GM23338 (cell line): ENCODE results near the gene NPEPL1. TPM values are rescaled to one million over a fixed set of nuclear protein-coding genes. Genes with fewer than 3 reads are reported as not detected.
"Not testable (repeated sequence)": the region's sequence is repeated elsewhere in the genome, so short reads cannot be mapped to it uniquely, and the experiment has no call there.

Experiments
- ATAC-seq: fragments of 200-7000 bp; cut with Tn5 transposase; 3 replicates; pipeline ENCODE4 v1.9.1; 2020
- DNase-seq: peaks from one replicate; pipeline ENCODE4 v3.0.0-alpha.2; 2015; ENCODE audit warnings: low spot score
- H2AFZ ChIP-seq: fragments of 200-600 bp; sonication (generic); 2 replicates; pipeline ENCODE4 v1.8.0; 2016; ENCODE audit warnings: antibody characterized with exemption, mild to moderate bottlenecking, moderate library complexity
- H3F3A ChIP-seq: fragments of 200-600 bp; sonication (generic); replicated peaks from 2 replicates; pipeline ENCODE4 v1.8.0; 2017; ENCODE audit warnings: antibody characterized with exemption, mixed run types, low read depth
- H3K27ac ChIP-seq: fragments of 200-600 bp; sonication (generic); 2 replicates; pipeline ENCODE4 v1.6.1; 2016; ENCODE audit warnings: low read depth
- H3K27me3 ChIP-seq: fragments of 200-600 bp; sonication (generic); 2 replicates; pipeline ENCODE4 v1.8.0; 2016; ENCODE audit warnings: mild to moderate bottlenecking, mixed run types, moderate library complexity; ENCODE audit not compliant: insufficient read depth
- H3K36me3 ChIP-seq: fragments of 200-600 bp; sonication (generic); 2 replicates; pipeline ENCODE4 v1.8.0; 2016; ENCODE audit warnings: mild to moderate bottlenecking; ENCODE audit not compliant: insufficient read depth
- H3K4me1 ChIP-seq: fragments of 200-600 bp; sonication (generic); 2 replicates; pipeline ENCODE4 v1.8.0; 2016; ENCODE audit warnings: mild to moderate bottlenecking, moderate library complexity; ENCODE audit not compliant: insufficient read depth
- H3K4me2 ChIP-seq: fragments of 200-600 bp; sonication (generic); 2 replicates; pipeline ENCODE4 v1.7.1; 2017; ENCODE audit warnings: mixed run types
- H3K4me3 ChIP-seq: fragments of 200-600 bp; sonication (generic); 2 replicates; pipeline ENCODE4 v1.6.1; 2016; ENCODE audit warnings: mixed run types
- H3K79me2 ChIP-seq: fragments of 200-600 bp; sonication (generic); replicated peaks from 2 replicates; pipeline ENCODE4 v1.8.0; 2017; ENCODE audit warnings: mild to moderate bottlenecking; ENCODE audit not compliant: insufficient read depth
- H3K9me2 ChIP-seq: fragments of 200-600 bp; sonication (generic); 2 replicates; pipeline ENCODE4 v1.8.0; 2017; ENCODE audit not compliant: insufficient read depth
- H4K20me1 ChIP-seq: fragments of 200-600 bp; sonication (generic); replicated peaks from 2 replicates; pipeline ENCODE4 v1.8.0; 2017; ENCODE audit warnings: mild to moderate bottlenecking; ENCODE audit not compliant: insufficient read depth
- H3K27ac Mint-ChIP-seq: 2 replicates; pipeline ENCODE4 v1.8.0; 2020; ENCODE audit warnings: inconsistent platforms, mild to moderate bottlenecking, moderate library complexity, mixed read lengths
- H3K27me3 Mint-ChIP-seq: 3 replicates; pipeline ENCODE4 v1.8.0; 2022; ENCODE audit warnings: low read depth, mild to moderate bottlenecking, moderate library complexity, mixed read lengths, inconsistent platforms; ENCODE audit not compliant: insufficient read depth, poor library complexity
- H3K36me3 Mint-ChIP-seq: 3 replicates; pipeline ENCODE4 v1.8.0; 2021; ENCODE audit warnings: low read depth, mild to moderate bottlenecking, inconsistent platforms, moderate library complexity, mixed read lengths
- H3K4me1 Mint-ChIP-seq: 3 replicates; pipeline ENCODE4 v1.8.0; 2020; ENCODE audit warnings: mild to moderate bottlenecking, inconsistent platforms, mixed read lengths
- H3K4me3 Mint-ChIP-seq: 3 replicates; pipeline ENCODE4 v1.8.0; 2021; ENCODE audit warnings: moderate library complexity, mild to moderate bottlenecking, inconsistent platforms, mixed read lengths
- H3K9me3 Mint-ChIP-seq: 3 replicates; pipeline ENCODE4 v1.8.0; 2020; ENCODE audit warnings: moderate library complexity, mild to moderate bottlenecking, inconsistent platforms, mixed read lengths
- EZH2 ChIP-seq: fragments of 200-600 bp; sonication (generic); IDR thresholded peaks from one replicate; pipeline ENCODE4 v1.8.0; 2017; ENCODE audit warnings: antibody characterized with exemption, mild to moderate bottlenecking, low read depth; ENCODE audit not compliant: unreplicated experiment
- JUNB ChIP-seq: IDR thresholded peaks from one replicate; pipeline ENCODE4 v1.6.1; 2016; ENCODE audit warnings: antibody characterized with exemption; ENCODE audit not compliant: unreplicated experiment
- ZNF331 ChIP-seq: fragments of 250-450 bp; sonication (Bioruptor Pico); IDR thresholded peaks from 2 replicates; pipeline ENCODE4 v1.5.0; 2020; ENCODE audit warnings: low read depth, mild to moderate bottlenecking, moderate library complexity
- long read RNA-seq: library from polyadenylated mRNA; unstranded; transcript quantifications from one replicate; pipeline ENCODE4 v2.0.0, GENCODE V29; 2020; ENCODE audit not compliant: unreplicated experiment
- polyA plus RNA-seq: library from polyadenylated mRNA; unstranded; fragments of >200 nt; fragmentation: Nextera tagmentation; extraction: Ambion mirVana; gene quantifications from 2 replicates; pipeline ENCODE4 v1.2.1, GENCODE V29; 2016
- total RNA-seq: library from RNA; depleted of rRNA; stranded (reverse); fragments of >200 nt; shearing (Covaris generic); gene quantifications from 2 replicates; pipeline ENCODE4 v1.2.3, GENCODE V29; 2014; rRNA removed
- TF ChIP-seq, protein P1 (sequence below), 2 experiments: fragments of 200-600 bp in 1 of 2; sonication (generic) in 1 of 2; conservative IDR thresholded peaks; 2 replicates each; pipeline versions ENCODE4 v1.5.1 to v1.6.1; 2016 to 2017; ENCODE audit warnings: antibody characterized with exemption in 2 of 2, low read depth in 2 of 2, mild to moderate bottlenecking in 2 of 2, moderate library complexity in 1 of 2

Gene NPEPL1, protein sequence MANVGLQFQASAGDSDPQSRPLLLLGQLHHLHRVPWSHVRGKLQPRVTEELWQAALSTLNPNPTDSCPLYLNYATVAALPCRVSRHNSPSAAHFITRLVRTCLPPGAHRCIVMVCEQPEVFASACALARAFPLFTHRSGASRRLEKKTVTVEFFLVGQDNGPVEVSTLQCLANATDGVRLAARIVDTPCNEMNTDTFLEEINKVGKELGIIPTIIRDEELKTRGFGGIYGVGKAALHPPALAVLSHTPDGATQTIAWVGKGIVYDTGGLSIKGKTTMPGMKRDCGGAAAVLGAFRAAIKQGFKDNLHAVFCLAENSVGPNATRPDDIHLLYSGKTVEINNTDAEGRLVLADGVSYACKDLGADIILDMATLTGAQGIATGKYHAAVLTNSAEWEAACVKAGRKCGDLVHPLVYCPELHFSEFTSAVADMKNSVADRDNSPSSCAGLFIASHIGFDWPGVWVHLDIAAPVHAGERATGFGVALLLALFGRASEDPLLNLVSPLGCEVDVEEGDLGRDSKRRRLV
- total RNA-seq (24.1 and 30.0 TPM in 2 replicates), polyA plus RNA-seq (17.8 and 23.5 TPM in 2 replicates)
- long read RNA-seq, transcript NPEPL1-201 (12 exons, 2,378 nt) = major isoform, 6 of 12 reads
- long read RNA-seq, partial matches to known transcripts = 1 of 12 reads
- long read RNA-seq, other reads (novel, unspliced or antisense) = 5 of 12 reads

DNA sequence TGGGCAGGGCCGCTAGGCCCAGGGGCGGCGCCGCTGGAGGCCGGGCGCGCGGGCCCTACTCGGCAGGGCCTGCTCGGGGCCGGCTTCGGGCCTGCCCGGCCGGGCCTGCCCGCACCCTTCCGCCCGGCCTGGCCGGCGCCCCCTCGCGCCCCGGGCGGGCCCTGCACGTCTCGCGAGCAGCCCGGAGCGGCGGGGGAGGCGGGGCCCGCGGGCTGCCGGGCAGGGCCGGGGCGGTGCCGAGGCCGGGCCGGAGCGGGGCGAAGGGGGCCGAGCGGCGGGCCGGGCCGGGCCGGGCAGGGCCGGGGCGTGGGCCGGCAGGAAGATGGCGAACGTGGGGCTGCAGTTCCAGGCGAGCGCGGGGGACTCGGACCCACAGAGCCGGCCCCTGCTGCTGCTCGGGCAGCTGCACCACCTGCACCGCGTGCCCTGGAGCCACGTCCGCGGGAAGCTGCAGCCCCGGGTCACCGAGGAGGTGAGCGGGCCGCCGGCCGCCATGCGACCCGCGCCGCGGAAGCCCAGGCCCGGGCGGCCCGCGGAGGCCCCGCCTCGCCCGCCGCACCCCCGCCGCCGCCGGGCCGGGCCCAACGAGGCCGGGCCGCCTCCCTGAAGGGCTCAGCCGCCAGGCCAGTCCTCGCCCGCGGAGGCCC, at the start of gene NPEPL1:
NPEPL1 (plus strand) TSS at position 222 of the 647 bp plus-strand sequence; CDS start at position 323, 101 bp downstream.
- H3K4me1 ChIP-seq = peaks cover 33% of the 10 kb centered on the region
- H3K79me2 ChIP-seq = no peaks in the 10 kb centered on the region
- H3K27me3 ChIP-seq = no peaks in the 10 kb centered on the region
- 0 out of 2 replicates have a peak within 1 kb of the TSS, but pooled peaks have one; percentile 14 for H2AFZ ChIP-seq
- H3K4me3 ChIP-seq = peak within 1 kb of the TSS; percentile 44; the same call in 1 of the 2 replicates
- H3K36me3 ChIP-seq = no peaks in the 10 kb centered on the region; the same call in 1 of the 2 replicates
- TF ChIP-seq, protein P1, sequence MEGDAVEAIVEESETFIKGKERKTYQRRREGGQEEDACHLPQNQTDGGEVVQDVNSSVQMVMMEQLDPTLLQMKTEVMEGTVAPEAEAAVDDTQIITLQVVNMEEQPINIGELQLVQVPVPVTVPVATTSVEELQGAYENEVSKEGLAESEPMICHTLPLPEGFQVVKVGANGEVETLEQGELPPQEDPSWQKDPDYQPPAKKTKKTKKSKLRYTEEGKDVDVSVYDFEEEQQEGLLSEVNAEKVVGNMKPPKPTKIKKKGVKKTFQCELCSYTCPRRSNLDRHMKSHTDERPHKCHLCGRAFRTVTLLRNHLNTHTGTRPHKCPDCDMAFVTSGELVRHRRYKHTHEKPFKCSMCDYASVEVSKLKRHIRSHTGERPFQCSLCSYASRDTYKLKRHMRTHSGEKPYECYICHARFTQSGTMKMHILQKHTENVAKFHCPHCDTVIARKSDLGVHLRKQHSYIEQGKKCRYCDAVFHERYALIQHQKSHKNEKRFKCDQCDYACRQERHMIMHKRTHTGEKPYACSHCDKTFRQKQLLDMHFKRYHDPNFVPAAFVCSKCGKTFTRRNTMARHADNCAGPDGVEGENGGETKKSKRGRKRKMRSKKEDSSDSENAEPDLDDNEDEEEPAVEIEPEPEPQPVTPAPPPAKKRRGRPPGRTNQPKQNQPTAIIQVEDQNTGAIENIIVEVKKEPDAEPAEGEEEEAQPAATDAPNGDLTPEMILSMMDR (conservative IDR thresholded peaks at IDR 0.05; ENCODE audit: low read depth in 2 of 2) = peak in 1 of 2 experiments; percentile 45; a peak in 2 of 4 replicates
- no peak for TF ChIP-seq EZH2
- peaks cover 25% of the 10 kb centered on the region for H3F3A ChIP-seq
- H3K27ac ChIP-seq = peak within 1 kb of the TSS; percentile 69; the same call in 1 of the 2 replicates
- H3K4me3 Mint-ChIP-seq = peak within 1 kb of the TSS; percentile 62
- peaks cover 4% of the 10 kb centered on the region for H3K36me3 Mint-ChIP-seq
- H4K20me1 ChIP-seq = no peaks in the 10 kb centered on the region
- peaks cover 46% of the 10 kb centered on the region for H3K4me1 Mint-ChIP-seq
- no peaks in the 10 kb centered on the region for H3K9me2 ChIP-seq
- peak; percentile 79 for DNase-seq
- ATAC-seq = peak; percentile 76
- H3K4me2 ChIP-seq = peak within 1 kb of the TSS; percentile 71
- peaks cover 6% of the 10 kb centered on the region for H3K27me3 Mint-ChIP-seq
- no peaks in the 10 kb centered on the region for H3K9me3 Mint-ChIP-seq
- peak within 1 kb of the TSS; percentile 91 for H3K27ac Mint-ChIP-seq

DNA sequence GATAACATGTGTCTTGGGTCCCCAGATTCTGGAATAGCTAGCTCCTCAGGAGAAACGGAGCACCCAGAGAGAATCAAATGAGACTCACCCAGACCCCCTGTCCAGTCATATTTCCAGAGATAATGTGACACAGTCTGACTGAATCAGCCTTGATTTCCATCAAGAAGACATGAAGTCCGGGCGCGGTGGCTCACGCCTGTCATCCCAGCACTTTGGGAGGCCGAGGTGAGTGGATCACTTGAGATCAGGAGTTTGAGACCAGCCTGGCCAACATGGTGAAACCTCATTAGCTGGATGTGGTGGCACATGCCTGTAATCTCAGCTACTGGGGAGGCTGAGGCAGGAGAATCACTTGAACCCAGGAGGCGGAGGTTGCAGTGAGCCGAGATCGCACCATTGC, 49.7 kb upstream of the NPEPL1 start:
- not testable (repeated sequence) for H4K20me1 ChIP-seq, H3K4me3 ChIP-seq, H3K36me3 ChIP-seq, H3K36me3 Mint-ChIP-seq, H3K9me3 Mint-ChIP-seq, H3K27ac ChIP-seq, H3K4me2 ChIP-seq, H3K79me2 ChIP-seq, H3K27ac Mint-ChIP-seq, H3K9me2 ChIP-seq, H3K27me3 Mint-ChIP-seq, H3K4me1 ChIP-seq, H3K4me3 Mint-ChIP-seq, H3K4me1 Mint-ChIP-seq, ATAC-seq, H3K27me3 ChIP-seq, H3F3A ChIP-seq, H2AFZ ChIP-seq, DNase-seq

DNA sequence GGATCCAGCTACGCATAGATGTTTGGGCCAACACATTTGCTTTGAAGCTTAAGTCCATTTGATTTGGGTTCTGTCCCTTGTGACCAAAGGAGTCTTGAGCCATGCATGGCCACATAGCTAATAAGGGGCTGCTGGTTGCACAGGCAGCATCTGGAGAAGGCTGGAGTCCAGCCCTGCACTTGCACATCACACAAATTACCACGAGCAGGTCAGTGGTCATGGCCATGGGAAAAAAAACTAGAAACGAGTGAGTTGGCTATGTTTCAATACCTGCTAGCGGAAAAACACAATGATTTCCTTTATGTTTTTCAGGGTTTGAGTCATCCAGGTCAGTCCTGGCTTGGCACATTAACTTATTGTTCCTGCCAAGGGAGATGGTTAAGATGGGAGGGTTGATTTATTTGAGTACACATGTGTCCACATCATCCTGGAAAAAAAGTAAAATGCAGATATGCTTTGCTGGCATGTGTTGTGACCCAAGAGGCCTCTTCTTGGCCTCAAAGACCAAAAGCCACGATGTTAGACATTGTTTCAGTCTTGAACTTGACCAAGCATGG, 47.1 kb upstream of the NPEPL1 start:
- Histone ChIP-seq H3K4me2 (no peak overlapping the region), H4K20me1 (no peaks in the 10 kb centered on the region), H3K27me3 (peaks cover 13% of the 10 kb centered on the region), H3K4me3 (no peak overlapping the region), H2AFZ (no peak overlapping the region), H3K79me2 (no peaks in the 10 kb centered on the region), H3F3A (no peaks in the 10 kb centered on the region), H3K4me1 (peaks cover 12% of the 10 kb centered on the region), H3K27ac (no peak overlapping the region), H3K9me2 (no peaks in the 10 kb centered on the region), H3K36me3 (no peaks in the 10 kb centered on the region)
- peaks cover 13% of the 10 kb centered on the region for H3K4me1 Mint-ChIP-seq
- no peak for ATAC-seq
- H3K4me3 Mint-ChIP-seq = no peak overlapping the region
- H3K27ac Mint-ChIP-seq = no peak overlapping the region
- H3K36me3 Mint-ChIP-seq = peaks cover 6% of the 10 kb centered on the region; the same call in 2 of the 3 replicates
- peaks cover 2% of the 10 kb centered on the region; the same call in 1 of the 3 replicates for H3K9me3 Mint-ChIP-seq
- no peak for DNase-seq
- peaks cover 13% of the 10 kb centered on the region for H3K27me3 Mint-ChIP-seq
- no peak for TF ChIP-seq ZNF331 (CRISPR knock-in tag)
- no peak for TF ChIP-seq JUNB
